ENCODE measurements around the gene KLF17.

Gene KLF17

DNA sequence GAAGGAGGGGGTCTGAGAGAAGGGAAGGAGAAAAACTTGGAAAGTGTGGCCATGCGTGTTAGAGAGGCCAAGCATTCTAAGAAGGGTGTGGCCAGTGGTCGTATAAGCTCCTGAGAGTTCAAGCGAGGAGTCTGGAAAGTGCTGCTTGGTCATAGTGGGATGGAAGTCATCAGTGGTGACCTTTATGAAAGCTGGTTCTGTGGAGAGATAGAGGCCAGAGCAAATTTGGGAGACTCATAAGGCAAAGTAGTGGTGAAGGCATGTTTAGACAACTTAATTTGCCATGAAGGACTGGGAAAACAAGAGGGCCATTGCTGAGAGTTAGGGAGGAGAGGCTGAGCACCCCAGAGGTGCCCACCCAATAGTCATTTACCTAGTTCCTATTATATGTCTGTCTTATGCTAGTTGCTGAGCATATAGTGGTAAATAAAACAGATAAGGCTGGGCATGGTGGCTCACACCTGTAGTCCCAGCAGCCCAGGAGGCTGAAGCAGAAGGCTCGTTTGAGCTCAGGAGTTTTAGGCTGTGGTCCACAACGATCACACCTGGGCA lies 1.9 kb downstream of the KLF17 start:
- TF ChIP-seq TAF1 (IDR thresholded peaks at IDR 0.05; ENCODE audit: low read depth): no peak
- TF ChIP-seq, protein P1, sequence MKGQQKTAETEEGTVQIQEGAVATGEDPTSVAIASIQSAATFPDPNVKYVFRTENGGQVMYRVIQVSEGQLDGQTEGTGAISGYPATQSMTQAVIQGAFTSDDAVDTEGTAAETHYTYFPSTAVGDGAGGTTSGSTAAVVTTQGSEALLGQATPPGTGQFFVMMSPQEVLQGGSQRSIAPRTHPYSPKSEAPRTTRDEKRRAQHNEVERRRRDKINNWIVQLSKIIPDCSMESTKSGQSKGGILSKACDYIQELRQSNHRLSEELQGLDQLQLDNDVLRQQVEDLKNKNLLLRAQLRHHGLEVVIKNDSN (IDR thresholded peaks at IDR 0.05): no peak
- TF ChIP-seq, protein P2, sequence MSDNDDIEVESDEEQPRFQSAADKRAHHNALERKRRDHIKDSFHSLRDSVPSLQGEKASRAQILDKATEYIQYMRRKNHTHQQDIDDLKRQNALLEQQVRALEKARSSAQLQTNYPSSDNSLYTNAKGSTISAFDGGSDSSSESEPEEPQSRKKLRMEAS (IDR thresholded peaks at IDR 0.05): no peak
- no peak for TF ChIP-seq FOXM1 (IDR thresholded peaks at IDR 0.05; ENCODE audit: borderline replicate concordance, low read depth)
- no peak for TF ChIP-seq ZBTB7A (IDR thresholded peaks at IDR 0.05; ENCODE audit: low read depth)
- TF ChIP-seq CEBPB (IDR thresholded peaks at IDR 0.05): no peak
- TF ChIP-seq RAD21 (IDR thresholded peaks at IDR 0.05; ENCODE audit: low read depth): no peak
- no peak for TF ChIP-seq NFIC (IDR thresholded peaks at IDR 0.05)
- no peak for TF ChIP-seq TEAD4 (IDR thresholded peaks at IDR 0.05)

DNA sequence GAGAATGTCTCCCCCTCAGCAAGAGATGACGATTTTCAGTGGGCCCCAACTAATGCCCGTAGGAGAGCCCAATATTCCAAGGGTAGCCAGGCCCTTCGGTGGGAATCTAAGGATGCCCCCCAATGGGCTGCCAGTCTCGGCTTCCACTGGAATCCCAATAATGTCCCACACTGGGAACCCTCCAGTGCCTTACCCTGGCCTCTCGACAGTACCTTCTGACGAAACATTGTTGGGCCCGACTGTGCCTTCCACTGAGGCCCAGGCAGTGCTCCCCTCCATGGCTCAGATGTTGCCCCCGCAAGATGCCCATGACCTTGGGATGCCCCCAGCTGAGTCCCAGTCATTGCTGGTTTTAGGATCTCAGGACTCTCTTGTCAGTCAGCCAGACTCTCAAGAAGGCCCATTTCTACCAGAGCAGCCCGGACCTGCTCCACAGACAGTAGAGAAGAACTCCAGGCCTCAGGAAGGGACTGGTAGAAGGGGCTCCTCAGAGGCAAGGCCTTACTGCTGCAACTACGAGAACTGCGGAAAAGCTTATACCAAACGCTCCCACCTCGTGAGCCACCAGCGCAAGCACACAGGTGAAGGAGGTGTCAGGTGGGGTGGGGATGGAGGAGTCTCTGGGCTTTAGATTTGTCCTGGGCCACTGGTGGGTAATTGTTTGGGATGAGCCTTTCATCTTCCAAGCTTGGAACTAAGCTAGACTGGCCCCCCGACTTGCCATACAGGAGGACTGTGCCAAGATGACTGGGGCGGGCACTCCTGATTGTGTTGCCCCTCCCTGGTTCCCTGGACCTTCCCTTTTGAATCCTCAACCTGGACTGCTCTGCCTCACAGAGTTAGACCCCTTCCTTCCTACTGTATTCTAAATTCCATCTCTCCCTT lies 11.2 kb downstream of the KLF17 start:
- no peak for TF ChIP-seq CEBPB (IDR thresholded peaks at IDR 0.05)
- TF ChIP-seq TEAD4 (IDR thresholded peaks at IDR 0.05): no peak
- no peak for TF ChIP-seq YY1 (IDR thresholded peaks at IDR 0.05; ENCODE audit: low read depth)

DNA sequence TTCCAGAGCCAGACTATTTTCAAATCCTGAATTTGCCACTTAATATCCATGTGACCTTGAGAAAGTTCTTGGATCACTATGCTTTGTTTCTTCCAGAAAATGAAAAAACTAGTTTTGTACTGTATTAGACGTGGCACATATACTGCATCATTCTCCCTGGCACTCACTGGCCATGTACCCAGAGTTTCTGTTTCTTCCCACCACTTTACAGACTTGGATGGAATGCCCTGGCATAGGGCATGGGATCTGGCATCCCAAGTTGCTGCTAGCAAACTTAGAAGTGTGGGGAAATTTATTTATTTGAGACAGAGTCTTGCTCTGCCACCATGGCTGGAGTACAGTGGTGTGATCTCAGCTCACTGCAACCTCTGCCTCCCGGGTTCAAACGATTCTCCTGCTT lies 12.8 kb downstream of the KLF17 start:
- TF ChIP-seq TAF1 (IDR thresholded peaks at IDR 0.05; ENCODE audit: low read depth): no peak
- TF ChIP-seq, protein P3, sequence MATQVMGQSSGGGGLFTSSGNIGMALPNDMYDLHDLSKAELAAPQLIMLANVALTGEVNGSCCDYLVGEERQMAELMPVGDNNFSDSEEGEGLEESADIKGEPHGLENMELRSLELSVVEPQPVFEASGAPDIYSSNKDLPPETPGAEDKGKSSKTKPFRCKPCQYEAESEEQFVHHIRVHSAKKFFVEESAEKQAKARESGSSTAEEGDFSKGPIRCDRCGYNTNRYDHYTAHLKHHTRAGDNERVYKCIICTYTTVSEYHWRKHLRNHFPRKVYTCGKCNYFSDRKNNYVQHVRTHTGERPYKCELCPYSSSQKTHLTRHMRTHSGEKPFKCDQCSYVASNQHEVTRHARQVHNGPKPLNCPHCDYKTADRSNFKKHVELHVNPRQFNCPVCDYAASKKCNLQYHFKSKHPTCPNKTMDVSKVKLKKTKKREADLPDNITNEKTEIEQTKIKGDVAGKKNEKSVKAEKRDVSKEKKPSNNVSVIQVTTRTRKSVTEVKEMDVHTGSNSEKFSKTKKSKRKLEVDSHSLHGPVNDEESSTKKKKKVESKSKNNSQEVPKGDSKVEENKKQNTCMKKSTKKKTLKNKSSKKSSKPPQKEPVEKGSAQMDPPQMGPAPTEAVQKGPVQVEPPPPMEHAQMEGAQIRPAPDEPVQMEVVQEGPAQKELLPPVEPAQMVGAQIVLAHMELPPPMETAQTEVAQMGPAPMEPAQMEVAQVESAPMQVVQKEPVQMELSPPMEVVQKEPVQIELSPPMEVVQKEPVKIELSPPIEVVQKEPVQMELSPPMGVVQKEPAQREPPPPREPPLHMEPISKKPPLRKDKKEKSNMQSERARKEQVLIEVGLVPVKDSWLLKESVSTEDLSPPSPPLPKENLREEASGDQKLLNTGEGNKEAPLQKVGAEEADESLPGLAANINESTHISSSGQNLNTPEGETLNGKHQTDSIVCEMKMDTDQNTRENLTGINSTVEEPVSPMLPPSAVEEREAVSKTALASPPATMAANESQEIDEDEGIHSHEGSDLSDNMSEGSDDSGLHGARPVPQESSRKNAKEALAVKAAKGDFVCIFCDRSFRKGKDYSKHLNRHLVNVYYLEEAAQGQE (IDR thresholded peaks at IDR 0.05; ENCODE audit: low read depth): no peak
- TF ChIP-seq TCF12 (IDR thresholded peaks at IDR 0.05; ENCODE audit: low read depth): no peak
- TF ChIP-seq YY1 (IDR thresholded peaks at IDR 0.05; ENCODE audit: low read depth): no peak

DNA sequence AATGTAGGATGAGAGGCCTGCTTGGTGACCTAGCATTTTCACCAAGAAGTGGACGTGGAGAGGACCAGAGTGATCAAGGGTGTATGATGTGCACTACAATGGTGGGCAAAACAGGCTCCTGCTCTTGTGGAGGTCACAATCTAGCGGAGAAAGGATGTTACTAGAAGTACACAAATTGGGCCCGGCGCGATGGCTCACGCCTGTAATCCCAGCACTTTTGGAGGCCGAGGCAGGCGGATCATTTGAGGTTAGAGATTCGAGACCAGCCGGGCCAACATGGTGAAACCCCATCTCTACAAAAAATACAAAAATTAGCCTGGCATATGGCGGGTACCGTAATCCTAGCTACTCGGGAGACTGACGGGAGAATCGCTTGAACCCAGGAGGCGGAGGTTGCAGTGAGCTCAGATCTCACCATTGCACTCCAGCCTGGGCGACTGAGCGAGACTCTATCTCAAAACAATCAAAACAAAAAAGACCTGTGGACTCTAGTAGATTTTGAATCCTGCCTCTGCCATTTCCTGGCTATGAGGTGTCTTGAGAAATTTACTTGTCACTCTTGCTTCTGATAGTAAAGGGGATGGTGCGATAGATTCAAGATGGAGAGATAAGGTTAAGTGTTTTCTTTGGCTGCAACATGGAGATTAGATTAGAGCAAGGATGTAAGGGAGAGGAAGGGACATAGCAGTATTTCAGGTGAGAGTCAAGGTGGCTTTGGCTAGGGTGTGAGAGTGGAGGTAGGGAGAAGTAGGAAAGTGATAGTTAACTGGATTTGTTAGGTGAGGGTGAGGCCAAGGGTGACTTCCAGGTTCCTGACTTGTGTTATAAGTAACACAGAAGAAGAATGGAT lies 15.7 kb downstream of the KLF17 start:
- TF ChIP-seq YY1 (IDR thresholded peaks at IDR 0.05; ENCODE audit: low read depth): no peak
- TF ChIP-seq, protein P2 (IDR thresholded peaks at IDR 0.05): no peak
- no peak for TF ChIP-seq RAD21 (IDR thresholded peaks at IDR 0.05; ENCODE audit: low read depth)
- no peak for TF ChIP-seq NFIC (IDR thresholded peaks at IDR 0.05)
- TF ChIP-seq ZBTB7A (IDR thresholded peaks at IDR 0.05; ENCODE audit: low read depth): no peak
- no peak for TF ChIP-seq EGR1 (IDR thresholded peaks at IDR 0.05)
- no peak for TF ChIP-seq CEBPB (IDR thresholded peaks at IDR 0.05)
- no peak for TF ChIP-seq EP300 (IDR thresholded peaks at IDR 0.05; ENCODE audit: borderline replicate concordance)
- no peak for TF ChIP-seq CREB1 (IDR thresholded peaks at IDR 0.05; ENCODE audit: low read depth)
- TF ChIP-seq, protein P3 (IDR thresholded peaks at IDR 0.05; ENCODE audit: low read depth): no peak
- TF ChIP-seq TAF1 (IDR thresholded peaks at IDR 0.05; ENCODE audit: low read depth): no peak
- no peak for TF ChIP-seq TEAD4 (IDR thresholded peaks at IDR 0.05)

DNA sequence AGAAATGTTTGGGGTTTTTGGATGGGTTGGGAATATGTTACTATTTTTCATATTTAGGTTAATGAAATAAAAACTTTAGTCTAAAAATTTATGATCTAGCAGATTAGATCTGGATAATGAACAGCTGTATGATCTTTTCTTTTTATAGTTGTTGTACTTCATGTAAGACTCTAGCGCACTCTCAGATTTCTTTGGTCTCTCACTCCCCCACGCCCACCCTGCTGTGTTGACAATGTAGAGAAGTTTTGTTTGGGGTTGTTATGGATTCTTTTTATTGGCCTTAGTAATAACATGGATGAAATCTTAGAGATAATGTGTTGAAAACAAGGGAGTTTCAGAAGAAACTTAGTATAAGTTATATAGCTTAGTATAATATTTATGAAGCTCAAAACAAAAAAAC lies 17.3 kb downstream of the KLF17 start:
- no peak for TF ChIP-seq RAD21 (IDR thresholded peaks at IDR 0.05; ENCODE audit: low read depth)
- TF ChIP-seq NFIC (IDR thresholded peaks at IDR 0.05): no peak
- no peak for TF ChIP-seq TEAD4 (IDR thresholded peaks at IDR 0.05)
- no peak for TF ChIP-seq TCF12 (IDR thresholded peaks at IDR 0.05; ENCODE audit: low read depth)
- no peak for TF ChIP-seq EP300 (IDR thresholded peaks at IDR 0.05; ENCODE audit: borderline replicate concordance)
- no peak for TF ChIP-seq TAF1 (IDR thresholded peaks at IDR 0.05; ENCODE audit: low read depth)
- no peak for TF ChIP-seq CREB1 (IDR thresholded peaks at IDR 0.05; ENCODE audit: low read depth)
- TF ChIP-seq, protein P2 (IDR thresholded peaks at IDR 0.05): no peak

DNA sequence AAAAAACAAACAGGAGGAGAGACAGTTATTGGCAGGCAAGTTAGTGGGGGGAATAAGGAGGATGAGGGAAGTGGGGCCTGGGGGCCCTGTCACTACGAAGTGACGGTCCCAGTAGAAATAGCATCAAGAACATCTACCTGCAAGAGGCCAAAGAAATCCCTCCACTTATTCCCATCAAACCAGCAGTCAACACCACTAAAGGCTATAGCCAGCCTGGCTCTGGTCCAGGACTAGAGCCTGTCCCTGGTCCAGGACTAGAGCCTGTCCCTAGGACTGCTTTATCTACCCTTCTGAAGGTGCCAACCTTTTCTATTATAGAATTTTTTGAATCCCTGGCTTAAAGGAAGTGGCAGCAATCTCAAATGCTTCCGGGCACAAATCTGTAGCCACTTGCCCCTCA lies 19.6 kb downstream of the KLF17 start:
- TF ChIP-seq EP300 (IDR thresholded peaks at IDR 0.05; ENCODE audit: borderline replicate concordance) (no peak), CEBPB (IDR thresholded peaks at IDR 0.05) (no peak), TEAD4 (IDR thresholded peaks at IDR 0.05) (no peak), ZBTB7A (IDR thresholded peaks at IDR 0.05; ENCODE audit: low read depth) (no peak), TCF12 (IDR thresholded peaks at IDR 0.05; ENCODE audit: low read depth) (no peak), FOXM1 (IDR thresholded peaks at IDR 0.05; ENCODE audit: borderline replicate concordance, low read depth) (no peak)
- TF ChIP-seq, protein P2 (IDR thresholded peaks at IDR 0.05): no peak
